ENCODE data around the gene PGPEP1.

DNA sequence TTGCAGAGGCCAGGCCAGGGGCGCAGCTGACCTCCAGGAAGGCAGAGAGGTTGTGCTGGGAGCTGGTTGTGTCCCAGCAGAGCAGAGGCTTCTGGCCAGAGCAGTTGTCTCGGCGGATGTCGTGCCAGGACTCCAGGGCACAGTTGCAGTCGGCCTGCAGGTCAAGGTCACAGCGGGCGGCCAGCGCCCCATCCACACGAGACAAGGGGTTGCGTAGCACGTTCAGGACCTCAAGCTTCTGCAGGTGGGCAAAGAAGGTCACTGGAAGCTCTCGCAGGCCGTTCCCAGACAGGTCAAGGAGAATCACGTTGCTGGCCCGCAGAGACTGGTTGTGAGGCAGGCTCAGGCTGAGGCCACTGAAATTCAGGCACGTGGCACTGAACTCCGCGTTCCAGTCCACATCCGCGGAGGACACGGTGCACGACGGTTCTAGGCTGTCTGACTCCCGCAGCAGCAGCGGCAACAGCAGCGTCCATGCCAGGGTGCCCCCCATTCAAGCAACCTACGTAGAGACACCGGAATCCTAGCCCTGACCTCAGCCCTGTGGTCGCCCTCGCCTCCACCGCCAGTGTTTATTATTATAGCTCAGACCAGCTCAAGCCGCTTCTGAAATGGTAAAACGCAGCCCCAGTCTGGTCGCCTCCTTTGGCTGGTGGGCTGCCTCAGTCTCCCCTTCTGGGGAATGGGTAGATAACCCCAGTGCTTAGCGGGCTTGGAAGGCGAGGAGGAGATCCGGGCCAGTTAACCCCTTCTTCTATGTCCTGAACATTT lies 56.3 kb downstream of the PGPEP1 start:
- TF ChIP-seq NRF1 (IDR thresholded peaks at IDR 0.05; ENCODE audit: low read depth, low read length) = no peak
- TF ChIP-seq, protein P1, sequence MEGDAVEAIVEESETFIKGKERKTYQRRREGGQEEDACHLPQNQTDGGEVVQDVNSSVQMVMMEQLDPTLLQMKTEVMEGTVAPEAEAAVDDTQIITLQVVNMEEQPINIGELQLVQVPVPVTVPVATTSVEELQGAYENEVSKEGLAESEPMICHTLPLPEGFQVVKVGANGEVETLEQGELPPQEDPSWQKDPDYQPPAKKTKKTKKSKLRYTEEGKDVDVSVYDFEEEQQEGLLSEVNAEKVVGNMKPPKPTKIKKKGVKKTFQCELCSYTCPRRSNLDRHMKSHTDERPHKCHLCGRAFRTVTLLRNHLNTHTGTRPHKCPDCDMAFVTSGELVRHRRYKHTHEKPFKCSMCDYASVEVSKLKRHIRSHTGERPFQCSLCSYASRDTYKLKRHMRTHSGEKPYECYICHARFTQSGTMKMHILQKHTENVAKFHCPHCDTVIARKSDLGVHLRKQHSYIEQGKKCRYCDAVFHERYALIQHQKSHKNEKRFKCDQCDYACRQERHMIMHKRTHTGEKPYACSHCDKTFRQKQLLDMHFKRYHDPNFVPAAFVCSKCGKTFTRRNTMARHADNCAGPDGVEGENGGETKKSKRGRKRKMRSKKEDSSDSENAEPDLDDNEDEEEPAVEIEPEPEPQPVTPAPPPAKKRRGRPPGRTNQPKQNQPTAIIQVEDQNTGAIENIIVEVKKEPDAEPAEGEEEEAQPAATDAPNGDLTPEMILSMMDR (IDR thresholded peaks at IDR 0.05) = no peak

Measured in SK-N-SH (cell line).